Neural cell (in vitro differentiated cells): ENCODE results near the gene LYZ. TPM values are rescaled to one million over a fixed set of nuclear protein-coding genes. Genes with fewer than 3 reads are reported as not detected.

Experiments
- H2AFZ ChIP-seq: fragments of 200-600, 300-800 bp; sonication (generic), shearing (Covaris generic); 2 replicates; pipeline ENCODE4 v1.6.0; 2014; ENCODE audit warnings: low read depth, mild to moderate bottlenecking, antibody characterized with exemption, low read length, moderate library complexity
- H3F3A ChIP-seq: fragments of 200-600 bp; shearing (Covaris generic); 2 replicates; pipeline ENCODE4 v1.6.1; 2016; ENCODE audit warnings: mild to moderate bottlenecking, moderate library complexity, mixed read lengths, antibody characterized with exemption, low read length; ENCODE audit not compliant: insufficient read depth, poor library complexity, severe bottlenecking
- H3K27ac ChIP-seq: fragments of 200-600, 300-800 bp; sonication (generic), shearing (Covaris generic); 2 replicates; pipeline ENCODE4 v1.5.1; 2014; ENCODE audit warnings: mild to moderate bottlenecking, low read length, moderate library complexity
- H3K27me3 ChIP-seq: fragments of 300-800, 200-600 bp; sonication (generic), shearing (Covaris generic); 2 replicates; pipeline ENCODE4 v1.6.0; 2014; ENCODE audit warnings: mild to moderate bottlenecking, low read depth, low read length, moderate library complexity; ENCODE audit not compliant: insufficient read depth
- H3K36me3 ChIP-seq: fragments of 300-800, 200-600 bp; sonication (generic), shearing (Covaris generic); 2 replicates; pipeline ENCODE4 v1.5.1; 2014; ENCODE audit warnings: mild to moderate bottlenecking, antibody characterized with exemption, low read length, moderate library complexity; ENCODE audit not compliant: insufficient read depth
- H3K4me2 ChIP-seq: fragments of 300-800, 200-600 bp; sonication (generic), shearing (Covaris generic); 2 replicates; pipeline ENCODE4 v1.6.0; 2014; ENCODE audit warnings: mild to moderate bottlenecking, low read length
- H3K4me3 ChIP-seq: fragments of 300-800, 200-600 bp; sonication (generic), shearing (Covaris generic); 2 replicates; pipeline ENCODE4 v1.5.1; 2014; ENCODE audit warnings: mild to moderate bottlenecking, low read length, moderate library complexity
- H3K79me2 ChIP-seq: fragments of 200-600 bp; shearing (Covaris generic); replicated peaks from 2 replicates; pipeline ENCODE4 v1.6.0; 2014; ENCODE audit warnings: mild to moderate bottlenecking, low read length, moderate library complexity; ENCODE audit not compliant: insufficient read depth
- H3K9ac ChIP-seq: fragments of 300-800, 200-600 bp; sonication (generic), shearing (Covaris generic); 2 replicates; pipeline ENCODE4 v1.6.1; 2016; ENCODE audit warnings: mild to moderate bottlenecking, low read length, mixed read lengths
- H3K9me2 ChIP-seq: fragments of 200-600 bp; shearing (Covaris generic); 2 replicates; pipeline ENCODE4 v1.6.1; 2016; ENCODE audit warnings: mild to moderate bottlenecking, low read length, mixed read lengths; ENCODE audit not compliant: insufficient read depth
- H3K9me3 ChIP-seq: fragments of 200-600, 300-800 bp; sonication (generic), shearing (Covaris generic); 2 replicates; pipeline ENCODE4 v1.6.1; 2016; ENCODE audit warnings: mild to moderate bottlenecking, mixed run types, low read length, moderate library complexity, mixed read lengths
- H4K20me1 ChIP-seq: fragments of 200-600 bp; shearing (Covaris generic); 2 replicates; pipeline ENCODE4 v1.6.1; 2016; ENCODE audit warnings: mild to moderate bottlenecking, mixed run types; ENCODE audit not compliant: insufficient read depth
- CTCF ChIP-seq: fragments of 450-650 bp; IDR thresholded peaks from 2 replicates; pipeline ENCODE4 v1.5.1; 2014; ENCODE audit warnings: antibody characterized with exemption, mild to moderate bottlenecking, moderate library complexity; ENCODE audit not compliant: poor library complexity, severe bottlenecking
- EP300 ChIP-seq: fragments of 450-650 bp; conservative IDR thresholded peaks from 2 replicates; pipeline ENCODE4 v1.6.1; 2014; ENCODE audit warnings: antibody characterized with exemption, mild to moderate bottlenecking, moderate library complexity; ENCODE audit not compliant: poor library complexity, severe bottlenecking
- EZH2 ChIP-seq: fragments of 200-600, 300-800 bp; shearing (Covaris generic), sonication (generic); IDR thresholded peaks from 2 replicates; pipeline ENCODE4 v1.6.1; 2014; ENCODE audit warnings: antibody characterized with exemption, low read length, borderline replicate concordance, mild to moderate bottlenecking; ENCODE audit not compliant: insufficient read depth, poor library complexity, severe bottlenecking
- MXI1 ChIP-seq: fragments of 450-650 bp; conservative IDR thresholded peaks from 2 replicates; pipeline ENCODE4 v1.6.1; 2014; ENCODE audit warnings: antibody characterized with exemption, mild to moderate bottlenecking; ENCODE audit not compliant: poor library complexity, severe bottlenecking
- POLR2AphosphoS5 ChIP-seq: IDR thresholded peaks from 2 replicates; pipeline ENCODE4 v1.6.1; 2012
- RAD21 ChIP-seq: fragments of 450-650 bp; conservative IDR thresholded peaks from 2 replicates; pipeline ENCODE4 v1.6.1; 2014; ENCODE audit warnings: antibody characterized with exemption, mild to moderate bottlenecking, moderate library complexity
- REST ChIP-seq: IDR thresholded peaks from 2 replicates; pipeline ENCODE4 v1.6.1; 2012; ENCODE audit warnings: borderline replicate concordance
- SMC3 ChIP-seq: fragments of 450-650 bp; conservative IDR thresholded peaks from 2 replicates; pipeline ENCODE4 v1.6.1; 2014; ENCODE audit warnings: antibody characterized with exemption, mild to moderate bottlenecking, moderate library complexity; ENCODE audit not compliant: poor library complexity
- TAF1 ChIP-seq: IDR thresholded peaks from 2 replicates; pipeline ENCODE4 v1.6.1; 2012; ENCODE audit warnings: low read depth
- polyA plus RNA-seq: library from polyadenylated mRNA; depleted of rRNA; stranded (reverse); fragments of >200 nt; gene quantifications from 2 replicates; pipeline ENCODE4 v1.2.3, GENCODE V29; 2014

The LYZ gene
- polyA plus RNA-seq, 1 donor from 2014 or later, result 0.20 TPM

- no peak overlapping the region for H3K27ac ChIP-seq
- H3K4me2 ChIP-seq, result no peak overlapping the region
- TF ChIP-seq SMC3, result no peak
- TF ChIP-seq EZH2, result no peak
- TF ChIP-seq REST, result no peak
- TF ChIP-seq MXI1, result no peak
- no peak for TF ChIP-seq TAF1
- no peak for TF ChIP-seq POLR2AphosphoS5
- no peak for TF ChIP-seq EP300
- TF ChIP-seq CTCF, result no peak
- no peak for TF ChIP-seq RAD21
- no peak overlapping the region for H3K4me3 ChIP-seq
- H2AFZ ChIP-seq, result no peak overlapping the region
- no peaks in the 10 kb centered on the region for H3K79me2 ChIP-seq
- no peak overlapping the region for H3K9ac ChIP-seq
- H3K9me2 ChIP-seq, result no peaks in the 10 kb centered on the region
- H3F3A ChIP-seq, result no peaks in the 10 kb centered on the region
- H3K36me3 ChIP-seq, result no peaks in the 10 kb centered on the region
- no peaks in the 10 kb centered on the region for H3K27me3 ChIP-seq
- no peaks in the 10 kb centered on the region for H4K20me1 ChIP-seq
- H3K9me3 ChIP-seq, result no peaks in the 10 kb centered on the region
These were observed 2.4 kb upstream of the LYZ start for GRCh38 chr12:69345742-69346141.

GRCh38 chr12:69350002-69350626, 1.9 kb downstream of the LYZ start:
- Histone ChIP-seq H3K36me3 (no peaks in the 10 kb centered on the region), H2AFZ (no peak overlapping the region), H3F3A (no peaks in the 10 kb centered on the region), H3K27ac (no peak overlapping the region), H3K9me2 (no peaks in the 10 kb centered on the region), H4K20me1 (no peaks in the 10 kb centered on the region), H3K9ac (no peak overlapping the region), H3K4me3 (no peak overlapping the region), H3K4me2 (no peak overlapping the region), H3K27me3 (no peaks in the 10 kb centered on the region), H3K9me3 (no peaks in the 10 kb centered on the region), H3K79me2 (no peaks in the 10 kb centered on the region)
- TF ChIP-seq RAD21 (no peak), EZH2 (no peak), MXI1 (no peak), CTCF (no peak), EP300 (no peak), SMC3 (no peak), POLR2AphosphoS5 (no peak), REST (no peak), TAF1 (no peak)
